ENCODE results near the gene SLC16A14.
A peak's percentile ranks its signal among the peaks of the same experiment; 100 is the strongest.

The SLC16A14 gene

GRCh38 chr2:230023313-230023712, 45.4 kb downstream of the SLC16A14 start:
- DNase-seq = no peak

DNA sequence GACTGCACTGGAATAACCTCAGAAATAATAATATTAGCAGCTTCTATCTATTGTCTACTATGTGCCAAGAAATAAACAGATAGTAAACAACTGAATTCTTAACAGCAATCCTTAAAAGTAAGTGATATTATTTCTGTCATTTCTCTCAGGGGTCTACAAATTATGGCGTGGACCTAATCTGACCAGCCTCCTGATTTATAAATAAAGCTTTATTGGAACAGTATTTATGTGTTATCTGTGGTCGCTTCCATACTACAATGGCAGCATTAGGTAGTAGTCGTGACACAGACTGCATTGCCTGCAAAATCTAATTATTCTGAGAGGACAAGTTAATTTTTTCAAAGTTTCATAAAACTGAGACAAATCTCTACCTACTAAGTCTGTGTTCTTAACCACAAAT, 49.0 kb downstream of the SLC16A14 start:
- no peak for DNase-seq

DNA sequence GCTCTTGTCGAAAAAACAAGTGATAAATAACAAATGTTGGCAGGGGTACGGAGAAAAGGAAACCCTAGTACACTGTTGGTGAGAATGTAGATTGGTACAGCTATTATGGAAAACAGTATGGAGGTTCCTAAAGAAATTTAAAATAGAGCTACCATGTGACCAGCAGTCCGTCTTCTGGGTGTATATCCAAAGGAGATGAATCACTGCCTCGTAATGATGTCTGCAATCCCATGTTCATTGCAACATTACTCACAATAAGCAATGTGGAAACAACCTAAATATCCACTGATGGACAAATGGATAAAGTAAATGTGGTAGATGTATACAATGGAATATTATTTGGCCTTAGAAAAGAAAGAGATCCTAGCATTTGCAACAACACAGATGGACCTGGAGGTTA, 50.6 kb downstream of the SLC16A14 start:
- no peak for DNase-seq

- no peak for DNase-seq
Observed at GRCh38 chr2:230016844-230017243, 51.9 kb downstream of the SLC16A14 start.

DNA sequence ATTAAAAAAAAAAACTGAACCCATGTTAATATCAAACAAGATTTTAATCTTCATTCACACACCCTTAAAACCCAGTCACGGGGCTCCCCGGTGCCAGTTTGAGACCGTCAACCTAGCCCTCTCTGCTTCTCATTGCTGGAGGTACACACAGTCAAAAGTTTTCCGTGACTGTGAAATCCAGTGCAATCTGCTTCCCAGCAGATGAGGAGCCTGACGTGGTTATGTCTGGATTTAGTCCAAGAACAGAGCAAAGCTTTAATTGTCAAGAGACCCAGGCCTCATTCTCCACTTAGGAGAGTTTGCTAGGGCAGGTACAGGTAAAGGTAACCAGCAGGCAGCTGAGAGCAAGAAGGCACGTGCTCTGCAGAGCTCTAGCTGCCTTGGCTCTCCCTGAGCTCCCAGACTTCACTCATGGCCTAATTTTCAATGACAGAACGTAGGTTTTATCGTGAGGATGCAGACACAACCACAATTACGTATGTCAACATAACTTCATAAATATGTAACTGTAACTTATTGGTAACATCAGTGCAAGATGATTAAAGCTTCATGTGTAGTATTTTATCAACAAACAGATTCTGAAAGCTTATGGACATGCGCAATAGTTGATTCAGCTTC, 56.3 kb downstream of the SLC16A14 start:
- DNase-seq = no peak

GRCh38 chr2:230011617-230012016, 57.1 kb downstream of the SLC16A14 start:
- DNase-seq = no peak

DNA sequence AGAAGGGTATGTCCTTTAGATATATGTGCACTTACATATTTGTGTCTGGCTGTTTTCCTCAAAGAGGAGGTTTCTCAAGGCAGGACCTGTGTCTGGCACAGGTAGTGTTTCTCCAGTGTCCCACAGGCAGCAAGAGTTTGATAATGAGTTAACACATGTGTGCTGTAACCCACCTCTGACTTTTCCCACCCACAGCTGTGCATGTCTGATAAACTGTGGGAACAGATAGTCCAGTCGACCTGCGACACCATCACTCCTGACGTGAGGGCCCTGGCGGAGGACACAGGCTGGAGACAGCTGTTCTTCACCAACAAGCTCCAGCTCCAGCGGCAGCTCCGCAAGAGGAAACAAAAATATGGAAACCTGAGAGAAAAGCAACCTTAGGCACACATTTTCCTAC, 58.2 kb downstream of the SLC16A14 start:
- DNase-seq = no peak

GRCh38 chr2:230008708-230009066, 60.0 kb downstream of the SLC16A14 start:
- DNase-seq = no peak

- peak; percentile 43 to 50 for DNase-seq
Observed at GRCh38 chr2:230007931-230008707, 60.6 kb downstream of the SLC16A14 start.

GRCh38 chr2:230000118-230000841, 68.4 kb downstream of the SLC16A14 start:
- no peak for DNase-seq

DNA sequence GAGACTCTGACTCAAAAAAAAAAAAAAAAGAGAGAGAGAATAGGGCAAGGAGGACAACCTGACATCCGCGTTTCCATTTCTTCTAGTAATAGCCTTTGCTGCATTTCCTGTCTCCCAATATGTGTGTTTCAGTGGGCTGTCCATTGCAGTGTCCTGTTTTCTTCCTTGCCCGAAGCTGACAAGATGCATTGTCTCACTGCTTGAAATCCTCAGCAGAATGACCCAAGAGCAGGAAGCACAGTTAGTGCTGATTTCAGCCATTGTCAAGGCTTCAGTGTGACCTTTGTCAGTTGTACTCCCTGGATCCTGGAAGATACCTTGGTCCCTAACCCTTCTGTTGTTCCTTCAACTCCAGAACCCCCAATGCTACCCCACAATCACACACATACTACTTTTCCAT, 71.2 kb downstream of the SLC16A14 start:
- no peak for DNase-seq

- no peak for DNase-seq
Observed at GRCh38 chr2:229996320-229996719, 72.4 kb downstream of the SLC16A14 start.

DNA sequence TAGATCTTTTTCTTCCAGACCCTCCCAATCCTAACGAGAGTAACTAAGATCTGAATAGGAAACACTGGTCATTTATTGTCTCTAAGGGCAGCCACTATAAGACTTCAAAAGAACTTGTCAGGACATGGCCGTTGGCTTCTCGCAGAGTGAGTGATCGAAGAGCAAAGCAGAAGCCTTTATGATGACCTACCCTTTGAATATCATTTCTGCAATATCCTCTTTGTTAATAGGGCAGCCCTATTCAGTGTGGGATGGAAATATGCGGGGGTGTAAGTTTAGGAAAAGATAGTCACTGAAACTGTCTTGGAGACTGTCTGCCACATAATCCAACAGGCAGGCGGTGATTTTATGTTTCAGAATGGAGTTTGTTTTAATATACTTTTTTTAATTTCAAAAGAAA, 75.5 kb downstream of the SLC16A14 start:
- no peak for DNase-seq

Measured in Kasumi-1 (cell line).